HepG2 (cell line): Measurements from ENCODE around the gene FGA. TPM values are rescaled to one million over a fixed set of nuclear protein-coding genes. Genes with fewer than 3 reads are reported as not detected.

Source experiments
- ATAC-seq: fragments of 200-7000 bp; cut with Tn5 transposase; 3 replicates; pipeline ENCODE4 v1.9.1; 2020; ENCODE audit warnings: mild to moderate bottlenecking, moderate library complexity
- BruUV-seq: library from RNA; stranded (reverse); fragments of 400-500 nt; replicated peaks from 2 replicates; lab custom pipeline; 2021; lab: Mats Ljungman, UMichigan
- CTCF ChIA-PET: fragments of 300-600 bp; formaldehyde crosslinking; extraction: SDS; loops from one replicate; lab custom pipeline; 2021; ENCODE audit warnings: low total read pairs, inconsistent platforms, low intra/inter-chr PET ratio; lab: Yijun Ruan, JAX
- POLR2A ChIA-PET: fragments of 350-600 bp; sonication (Branson Sonifier 250); formaldehyde crosslinking; loops from one replicate; lab custom pipeline; 2020; ENCODE audit warnings: antibody characterized with exemption, inconsistent platforms; lab: Yijun Ruan, JAX
- DNase-seq: peaks from one replicate; pipeline ENCODE4 v3.0.0-alpha.2; 2015; ENCODE audit warnings: low spot score
- FAIRE-seq: peaks from 3 replicates; lab custom pipeline; 2011; peaks lifted over from hg19 to GRCh38; lab: Jason Lieb, UNC
- H2AFZ ChIP-seq: one replicate; pipeline ENCODE4 v1.6.1; 2011; ENCODE audit warnings: low read length, inconsistent platforms
- H3K27ac ChIP-seq: fragments of 300-600 bp; 3 replicates; pipeline ENCODE4 v1.8.0; 2011; ENCODE audit warnings: mixed run types, mild to moderate bottlenecking, mixed read lengths, low read length, inconsistent platforms; ENCODE audit not compliant: insufficient read depth; ENCODE audit errors: extremely low read length
- H3K27me3 ChIP-seq, 2 experiments: fragments of 200-600 bp in 1 of 2; 2 replicates in 1 of 2; 3 replicates in 1 of 2; pipeline versions ENCODE4 v1.6.0 to v1.8.0; 2011; ENCODE audit warnings: low read length in 2 of 2, mild to moderate bottlenecking in 2 of 2, moderate library complexity in 2 of 2, inconsistent platforms in 1 of 2; ENCODE audit not compliant: insufficient read depth in 2 of 2, control insufficient read depth in 1 of 2
- H3K36me3 ChIP-seq, 2 experiments: fragments of 200-600 bp in 1 of 2; replicated peaks in 1 of 2; 2 replicates in 1 of 2; 3 replicates in 1 of 2; pipeline versions ENCODE4 v1.5.1 to v1.8.0; 2011; ENCODE audit warnings: low read length in 2 of 2, inconsistent platforms in 1 of 2; ENCODE audit not compliant: insufficient read depth in 2 of 2, control insufficient read depth in 1 of 2
- H3K4me1 ChIP-seq: 2 replicates; pipeline ENCODE4 v1.5.1; 2012; ENCODE audit warnings: low read length, inconsistent platforms; ENCODE audit not compliant: insufficient read depth
- H3K4me2 ChIP-seq: 2 replicates; pipeline ENCODE4 v1.6.0; 2011; ENCODE audit warnings: low read depth, low read length, inconsistent platforms
- H3K4me3 ChIP-seq, 3 experiments: fragments of 200-600 bp in 1 of 3; sonication (generic), shearing (Covaris generic) in 1 of 3; replicated peaks in 1 of 3; 2 replicates each; pipeline ENCODE4 v1.5.1; 2011 to 2016; ENCODE audit warnings: low read length in 3 of 3, inconsistent platforms in 2 of 3, low read depth in 2 of 3, mild to moderate bottlenecking in 2 of 3, control low read depth in 1 of 3, mixed read lengths in 1 of 3; ENCODE audit not compliant: insufficient read depth in 1 of 3
- H3K79me2 ChIP-seq: one replicate; pipeline ENCODE4 v1.6.1; 2011; ENCODE audit warnings: low read length, inconsistent platforms; ENCODE audit not compliant: insufficient read depth
- H3K9ac ChIP-seq: 2 replicates; pipeline ENCODE4 v1.6.0; 2011; ENCODE audit warnings: mild to moderate bottlenecking, low read depth, low read length, inconsistent platforms; ENCODE audit not compliant: insufficient read depth
- H3K9me3 ChIP-seq: 2 replicates; pipeline ENCODE4 v1.5.1; 2012; ENCODE audit warnings: mild to moderate bottlenecking, low read length
- H4K20me1 ChIP-seq: 2 replicates; pipeline ENCODE4 v1.6.0; 2011; ENCODE audit warnings: inconsistent platforms, mild to moderate bottlenecking, low read length, moderate library complexity; ENCODE audit not compliant: insufficient read depth
- CC2D1A ChIP-seq: sonication (generic); formaldehyde crosslinking; IDR thresholded peaks from 2 replicates; pipeline ENCODE4 v1.8.1; 2023; ENCODE audit warnings: mild to moderate bottlenecking, missing genetic modification reagents
- HNF4A ChIP-seq: sonication (generic); formaldehyde crosslinking; IDR thresholded peaks from 2 replicates; pipeline ENCODE4 v1.4.0; 2020; ENCODE audit warnings: missing genetic modification reagents
- IRX3 ChIP-seq: sonication (generic); formaldehyde crosslinking; IDR thresholded peaks from 2 replicates; pipeline ENCODE4 v1.8.1; 2023; ENCODE audit warnings: mild to moderate bottlenecking, low read depth, missing genetic modification reagents, borderline replicate concordance
- KDM1A ChIP-seq: IDR thresholded peaks from 2 replicates; pipeline ENCODE4 v1.6.1; 2016; ENCODE audit warnings: missing compliant biosample characterization
- MYNN ChIP-seq: sonication (generic); formaldehyde crosslinking; IDR thresholded peaks from 2 replicates; pipeline ENCODE4 v1.4.0; 2020; ENCODE audit warnings: mild to moderate bottlenecking, low read depth, missing genetic modification reagents
- NFE2L1 ChIP-seq: sonication (generic); formaldehyde crosslinking; IDR thresholded peaks from 2 replicates; pipeline ENCODE4 v1.4.0; 2020; ENCODE audit warnings: missing genetic modification reagents, mild to moderate bottlenecking, borderline replicate concordance
- NFRKB ChIP-seq: fragments of 450-650 bp; IDR thresholded peaks from 2 replicates; pipeline ENCODE4 v1.6.1; 2017
- NR2F2 ChIP-seq: IDR thresholded peaks from 2 replicates; pipeline ENCODE4 v1.6.1; 2012; ENCODE audit warnings: low read depth, inconsistent platforms, borderline replicate concordance
- NR3C1 ChIP-seq: sonication (generic); formaldehyde crosslinking; IDR thresholded peaks from 2 replicates; pipeline ENCODE4 v1.4.0; 2020; ENCODE audit warnings: missing genetic modification reagents
- PHF20 ChIP-seq: sonication (generic); formaldehyde crosslinking; IDR thresholded peaks from 2 replicates; pipeline ENCODE4 v1.5.0; 2020; ENCODE audit warnings: mild to moderate bottlenecking, missing genetic modification reagents
- RFXAP ChIP-seq: sonication (generic); formaldehyde crosslinking; IDR thresholded peaks from 2 replicates; pipeline ENCODE4 v1.4.0; 2020; ENCODE audit warnings: missing genetic modification reagents, borderline replicate concordance
- TARDBP ChIP-seq: sonication (generic); formaldehyde crosslinking; IDR thresholded peaks from 2 replicates; pipeline ENCODE4 v1.8.0; 2022; ENCODE audit warnings: mild to moderate bottlenecking, missing genetic modification reagents
- ZFP1 ChIP-seq: IDR thresholded peaks from 2 replicates; pipeline ENCODE4 v1.6.1; 2016
- ZFP36 ChIP-seq: fragments of 150-350 bp; IDR thresholded peaks from 2 replicates; pipeline ENCODE4 v1.6.1; 2018; ENCODE audit warnings: borderline replicate concordance, low read length, low read depth; ENCODE audit not compliant: partially characterized antibody
- ZFYVE20 ChIP-seq: sonication (generic); formaldehyde crosslinking; IDR thresholded peaks from 2 replicates; pipeline ENCODE4 v1.8.0; 2023; ENCODE audit warnings: low read depth, mild to moderate bottlenecking, moderate library complexity, missing genetic modification reagents, borderline replicate concordance
- ZNF136 ChIP-seq: sonication (generic); formaldehyde crosslinking; IDR thresholded peaks from 2 replicates; pipeline ENCODE4 v1.8.1; 2022; ENCODE audit warnings: low read depth, mild to moderate bottlenecking, moderate library complexity, missing genetic modification reagents
- ZNF274 ChIP-seq: sonication (generic); formaldehyde crosslinking; IDR thresholded peaks from 2 replicates; pipeline ENCODE4 v1.5.1; 2020; ENCODE audit warnings: mild to moderate bottlenecking, missing genetic modification reagents
- ZNF383 ChIP-seq: sonication (generic); formaldehyde crosslinking; IDR thresholded peaks from 2 replicates; pipeline ENCODE4 v1.4.0; 2020; ENCODE audit warnings: missing genetic modification reagents, mild to moderate bottlenecking, borderline replicate concordance
- ZNF598 ChIP-seq: sonication (generic); formaldehyde crosslinking; IDR thresholded peaks from 2 replicates; pipeline ENCODE4 v1.5.1; 2020; ENCODE audit warnings: mild to moderate bottlenecking, missing genetic modification reagents, borderline replicate concordance
- ZNF7 ChIP-seq: IDR thresholded peaks from 2 replicates; pipeline ENCODE4 v1.6.1; 2016; ENCODE audit warnings: missing biosample characterization, missing genetic modification reagents
- ZNF747 ChIP-seq: sonication (generic); formaldehyde crosslinking; IDR thresholded peaks from 2 replicates; pipeline ENCODE4 v1.8.1; 2023; ENCODE audit warnings: missing genetic modification reagents, mild to moderate bottlenecking, borderline replicate concordance
- ZNF788 ChIP-seq: sonication (generic); formaldehyde crosslinking; IDR thresholded peaks from 2 replicates; pipeline ENCODE4 v1.5.0; 2020; ENCODE audit warnings: mild to moderate bottlenecking, missing genetic modification reagents, borderline replicate concordance
- WGBS: methylation state at CpG from one replicate; pipeline ENCODE4 v1.1.6; 2017; ENCODE audit warnings: low lambda C conversion rate; 5-methylcytosine and 5-hydroxymethylcytosine counted together
- in situ Hi-C: cut with HindIII; loops from 2 replicates; pipeline ENCODE4 v1.10.0; 2017; ENCODE audit warnings: low pct_unique_long_range_greater_than_20kb; ENCODE audit not compliant: extremely low pct_ligation_motif_present
- intact Hi-C: fragments of 100-400 bp; cut with micrococcal nuclease; formaldehyde crosslinking; loops from one replicate; pipeline ENCODE4 v1.10.0; 2022; ENCODE audit not compliant: unreplicated experiment
- polyA plus RNA-seq, 8 experiments: library from polyadenylated mRNA; depleted of rRNA in 3 of 8; stranded (reverse) in 7 of 8; unstranded in 1 of 8; fragments of >200 nt; fragmentation: Illumina TruSeq in 4 of 8; extraction: Trizol in 4 of 8; gene quantifications; 2 replicates each; pipeline versions ENCODE4 v1.2.1 to v1.2.3, GENCODE V29; 2011 to 2016; ENCODE audit warnings: low read depth in 4 of 8, missing spikeins in 1 of 8, mixed read lengths in 1 of 8; ENCODE audit not compliant: insufficient read depth in 1 of 8
- total RNA-seq, 5 experiments: library from RNA; depleted of rRNA; stranded (reverse); fragments of >200 nt; fragmentation: Illumina TruSeq; extraction: Trizol; gene quantifications; 2 replicates each; pipeline ENCODE4 v1.2.3, GENCODE V29; 2016; ENCODE audit warnings: low read depth in 1 of 5
- TF ChIP-seq, protein P1 (sequence below): sonication (generic); formaldehyde crosslinking; IDR thresholded peaks from 2 replicates; pipeline ENCODE4 v1.5.0; 2020; ENCODE audit warnings: missing genetic modification reagents, mild to moderate bottlenecking, borderline replicate concordance
- TF ChIP-seq, protein P2 (sequence below): sonication (generic); formaldehyde crosslinking; IDR thresholded peaks from 2 replicates; pipeline ENCODE4 v1.4.0; 2020; ENCODE audit warnings: missing genetic modification reagents

Gene FGA
- total and polyA plus RNA-seq, 2 of the 13 experiments (the other 11 are each of a cell fraction or from before 2014, with no cell fraction given), result 640 to 1,523 TPM

DNA sequence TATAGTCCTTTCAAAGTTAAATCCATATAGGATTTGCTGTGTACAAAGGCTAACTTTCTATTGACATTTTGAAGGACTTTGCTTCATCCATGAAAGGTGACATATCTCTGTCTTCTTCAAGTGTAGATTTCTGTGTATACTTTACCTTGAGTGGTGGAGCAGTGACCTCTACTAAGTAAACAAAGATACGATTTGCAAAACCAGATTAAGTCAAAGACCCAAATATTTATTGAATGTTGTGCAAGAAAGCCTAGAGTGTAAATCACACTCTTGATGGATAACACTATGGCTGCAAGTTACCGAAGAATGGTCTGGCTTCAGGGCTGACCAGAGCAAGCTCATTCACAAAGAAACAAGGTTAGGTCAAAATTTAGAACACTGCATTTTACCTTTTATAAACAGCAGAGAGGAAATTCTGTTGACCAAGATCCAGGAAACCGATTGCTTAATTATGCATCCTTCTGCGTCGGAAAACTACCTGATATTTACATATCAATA lies 27.3 kb upstream of the FGA start:
- in situ Hi-C loops, result loop anchor here (5.0 kb wide), 1 partner anchor 61 kb away; no protein-coding TSS in a partner anchor
- H3K27ac ChIP-seq, result peak overlapping the region; percentile 64
- TF ChIP-seq ZFP1 (CRISPR knock-in tag), result 0 out of 2 replicates have a peak, but pooled peaks have one; percentile 74
- TF ChIP-seq ZNF598 (CRISPR knock-in tag), result no peak
- no peak for TF ChIP-seq ZNF274 (CRISPR knock-in tag)
- TF ChIP-seq NFRKB, result no peak
- TF ChIP-seq CC2D1A, result no peak
- no peak for TF ChIP-seq ZNF788 (CRISPR knock-in tag)
- no peak; the same call in 1 of the 2 replicates for TF ChIP-seq ZNF136 (CRISPR knock-in tag)
- peak; percentile 28; the same call in 1 of the 2 replicates for TF ChIP-seq ZNF7
- TF ChIP-seq NFE2L1 (CRISPR knock-in tag), result no peak
- TF ChIP-seq, protein P1, sequence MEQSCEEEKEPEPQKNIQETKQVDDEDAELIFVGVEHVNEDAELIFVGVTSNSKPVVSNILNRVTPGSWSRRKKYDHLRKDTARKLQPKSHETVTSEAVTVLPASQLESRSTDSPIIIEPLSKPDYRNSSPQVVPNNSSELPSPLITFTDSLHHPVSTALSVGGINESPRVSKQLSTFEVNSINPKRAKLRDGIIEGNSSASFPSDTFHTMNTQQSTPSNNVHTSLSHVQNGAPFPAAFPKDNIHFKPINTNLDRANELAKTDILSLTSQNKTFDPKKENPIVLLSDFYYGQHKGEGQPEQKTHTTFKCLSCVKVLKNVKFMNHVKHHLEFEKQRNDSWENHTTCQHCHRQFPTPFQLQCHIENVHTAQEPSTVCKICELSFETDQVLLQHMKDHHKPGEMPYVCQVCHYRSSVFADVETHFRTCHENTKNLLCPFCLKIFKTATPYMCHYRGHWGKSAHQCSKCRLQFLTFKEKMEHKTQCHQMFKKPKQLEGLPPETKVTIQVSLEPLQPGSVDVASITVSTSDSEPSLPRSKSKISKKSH (CRISPR knock-in tag), result no peak
- no peak for TF ChIP-seq MYNN (CRISPR knock-in tag)
- TF ChIP-seq NR3C1, result no peak
- TF ChIP-seq TARDBP (CRISPR knock-in tag), result peak; percentile 95
- TF ChIP-seq, protein P2, sequence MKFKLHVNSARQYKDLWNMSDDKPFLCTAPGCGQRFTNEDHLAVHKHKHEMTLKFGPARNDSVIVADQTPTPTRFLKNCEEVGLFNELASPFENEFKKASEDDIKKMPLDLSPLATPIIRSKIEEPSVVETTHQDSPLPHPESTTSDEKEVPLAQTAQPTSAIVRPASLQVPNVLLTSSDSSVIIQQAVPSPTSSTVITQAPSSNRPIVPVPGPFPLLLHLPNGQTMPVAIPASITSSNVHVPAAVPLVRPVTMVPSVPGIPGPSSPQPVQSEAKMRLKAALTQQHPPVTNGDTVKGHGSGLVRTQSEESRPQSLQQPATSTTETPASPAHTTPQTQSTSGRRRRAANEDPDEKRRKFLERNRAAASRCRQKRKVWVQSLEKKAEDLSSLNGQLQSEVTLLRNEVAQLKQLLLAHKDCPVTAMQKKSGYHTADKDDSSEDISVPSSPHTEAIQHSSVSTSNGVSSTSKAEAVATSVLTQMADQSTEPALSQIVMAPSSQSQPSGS (CRISPR knock-in tag), result peak; percentile 97
- TF ChIP-seq NR2F2, result peak; percentile 100
- no peak for TF ChIP-seq PHF20 (CRISPR knock-in tag)
- 0 out of 2 replicates have a peak, but pooled peaks have one; percentile 32 for TF ChIP-seq ZNF747
- TF ChIP-seq RFXAP (CRISPR knock-in tag), result no peak; the same call in 1 of the 2 replicates
- TF ChIP-seq HNF4A (CRISPR knock-in tag), result peak; percentile 99
- TF ChIP-seq ZFYVE20 (CRISPR knock-in tag), result no peak
- no peak for TF ChIP-seq ZNF383 (CRISPR knock-in tag)
- TF ChIP-seq IRX3 (CRISPR knock-in tag), result no peak
- TF ChIP-seq ZFP36, result peak; percentile 5
- peak; percentile 97 for TF ChIP-seq KDM1A (CRISPR knock-in tag)

More for the DNA sequence above, 27.3 kb upstream of the FGA start:
- Histone ChIP-seq H3K4me1 (peaks cover 69% of the 10 kb centered on the region), H2AFZ (no peak overlapping the region), H3K27me3 (no peaks in the 10 kb centered on the region), H3K4me3 (peak overlapping the region; percentile 17 to 45 (median 27); a peak in 5 of 6 replicates), H3K9me3 (no peaks in the 10 kb centered on the region), H3K9ac (peak overlapping the region; percentile 28; the same call in 1 of the 2 replicates), H3K36me3 (no peaks in the 10 kb centered on the region), H3K79me2 (no peaks in the 10 kb centered on the region), H4K20me1 (no peaks in the 10 kb centered on the region), H3K4me2 (peak overlapping the region; percentile 67)
- under 1% methylated on average over 5 of the region's 5 CpGs for WGBS
- ATAC-seq (peak; percentile 81), DNase-seq (peak; percentile 99), FAIRE-seq (peak; percentile 92)
- no TSS peak for BruUV-seq
- ChIA-PET CTCF (interaction anchor here (0.9 to 6.9 kb wide), 4 partner anchors 20 to 65 kb away, joined by 4 to 233 read pairs (median 80); partner anchors contain the start of gene PLRG1), POLR2A (interaction anchor here (1.5 to 4.4 kb wide), 12 partner anchors 11 to 68 kb away, joined by 4 to 127 read pairs (median 22); partner anchors contain the start of genes FGA, FGB and PLRG1)
- intact Hi-C loops, result loop anchor here (1.0 kb wide), 4 partner anchors 20 to 59 kb away; partner anchors contain the start of gene FGA
